Measurements from ENCODE around the gene RTCA. TPM values are rescaled to one million over a fixed set of nuclear protein-coding genes. Genes with fewer than 3 reads are reported as not detected.
"Not testable (repeated sequence)": the region's sequence is repeated elsewhere in the genome, so short reads cannot be mapped to it uniquely, and the experiment has no call there.

RTCA gene
- total RNA-seq, 2 experiments from 2014 or later: 62.1 to 67.1 TPM

DNA sequence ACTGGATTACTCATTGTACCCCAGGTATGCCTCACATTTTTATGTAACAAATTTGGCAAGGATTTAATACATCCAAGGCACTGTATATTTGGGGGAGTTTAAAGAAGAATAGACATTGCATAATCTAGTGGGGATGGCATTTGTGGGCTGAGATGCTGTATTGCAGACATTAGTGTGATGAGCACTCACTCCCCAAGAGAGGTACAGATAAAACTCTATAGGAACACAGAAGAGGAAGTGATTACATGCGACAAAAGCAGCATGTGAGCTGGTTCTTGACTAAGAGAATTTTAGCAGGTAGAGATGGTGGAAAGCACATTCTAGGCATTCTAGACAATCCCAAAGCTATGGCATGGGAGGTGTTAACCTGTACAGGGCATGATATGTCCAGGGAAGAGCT is 62.1 kb downstream of the RTCA start:
- Mint-ChIP-seq H3K4me1 (ENCODE audit: low read depth) (no peaks in the 10 kb centered on the region), H3K36me3 (ENCODE audit: low read depth) (no peaks in the 10 kb centered on the region), H3K9me3 (no peaks in the 10 kb centered on the region), H3K4me3 (no peak overlapping the region), H3K27me3 (no peaks in the 10 kb centered on the region), H3K27ac (no peak overlapping the region)
- no peaks in the 10 kb centered on the region for H3K4me1 ChIP-seq (ENCODE audit: insufficient read depth, low read length)
- intact Hi-C loops (cut with DNase I, micrococcal nuclease): no loop called here
- ChIA-PET POLR2A (no interaction called here), CTCF (no interaction called here)
- H3K36me3 ChIP-seq (ENCODE audit: insufficient read depth, low read length): no peaks in the 10 kb centered on the region
- ATAC-seq (ENCODE audit: poor library complexity) (no peak), DNase-seq (no peak)
- TF ChIP-seq, protein P1, sequence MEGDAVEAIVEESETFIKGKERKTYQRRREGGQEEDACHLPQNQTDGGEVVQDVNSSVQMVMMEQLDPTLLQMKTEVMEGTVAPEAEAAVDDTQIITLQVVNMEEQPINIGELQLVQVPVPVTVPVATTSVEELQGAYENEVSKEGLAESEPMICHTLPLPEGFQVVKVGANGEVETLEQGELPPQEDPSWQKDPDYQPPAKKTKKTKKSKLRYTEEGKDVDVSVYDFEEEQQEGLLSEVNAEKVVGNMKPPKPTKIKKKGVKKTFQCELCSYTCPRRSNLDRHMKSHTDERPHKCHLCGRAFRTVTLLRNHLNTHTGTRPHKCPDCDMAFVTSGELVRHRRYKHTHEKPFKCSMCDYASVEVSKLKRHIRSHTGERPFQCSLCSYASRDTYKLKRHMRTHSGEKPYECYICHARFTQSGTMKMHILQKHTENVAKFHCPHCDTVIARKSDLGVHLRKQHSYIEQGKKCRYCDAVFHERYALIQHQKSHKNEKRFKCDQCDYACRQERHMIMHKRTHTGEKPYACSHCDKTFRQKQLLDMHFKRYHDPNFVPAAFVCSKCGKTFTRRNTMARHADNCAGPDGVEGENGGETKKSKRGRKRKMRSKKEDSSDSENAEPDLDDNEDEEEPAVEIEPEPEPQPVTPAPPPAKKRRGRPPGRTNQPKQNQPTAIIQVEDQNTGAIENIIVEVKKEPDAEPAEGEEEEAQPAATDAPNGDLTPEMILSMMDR (IDR thresholded peaks at IDR 0.05): no peak
- no peak overlapping the region for H3K27ac ChIP-seq (ENCODE audit: low read depth in 1 of 2, low read length in 2 of 2)
- no peaks in the 10 kb centered on the region for H3K27me3 ChIP-seq (ENCODE audit: control insufficient read depth in 1 of 2, insufficient read depth in 2 of 2, low read length in 2 of 2)
- no peaks in the 10 kb centered on the region for H3K9me3 ChIP-seq (ENCODE audit: control insufficient read depth in 1 of 2, insufficient read depth in 1 of 2, low read length in 2 of 2)
- H3K4me3 ChIP-seq (ENCODE audit: low read length): no peak overlapping the region

DNA sequence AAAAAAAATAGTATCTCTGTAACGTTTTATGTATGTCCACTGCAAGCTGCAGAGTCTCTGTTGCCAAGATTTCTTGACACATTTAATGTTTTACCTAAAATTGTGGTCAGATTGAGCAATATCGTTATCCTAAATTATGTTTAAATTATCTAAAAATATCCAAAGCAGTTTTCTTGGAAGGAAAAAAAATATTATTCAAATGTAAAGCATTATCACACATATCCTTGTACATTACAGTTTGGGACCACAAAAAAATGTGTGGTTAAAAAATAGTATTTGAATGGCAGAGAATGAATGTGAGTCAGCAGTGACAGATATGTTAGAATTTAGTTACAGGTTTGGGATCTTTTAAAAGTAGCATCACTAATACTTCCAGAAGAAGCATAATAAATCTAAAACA is 65.1 kb downstream of the RTCA start:
- POLR2A ChIA-PET; intact Hi-C loops (cut with DNase I, micrococcal nuclease); CTCF ChIA-PET; DNase-seq; H3K4me3 Mint-ChIP-seq; H3K27me3 Mint-ChIP-seq; H3K4me1 ChIP-seq (ENCODE audit: insufficient read depth, low read length); H3K36me3 ChIP-seq (ENCODE audit: insufficient read depth, low read length); H3K27me3 ChIP-seq (ENCODE audit: control insufficient read depth in 1 of 2, insufficient read depth in 2 of 2, low read length in 2 of 2); H3K27ac Mint-ChIP-seq; H3K27ac ChIP-seq (ENCODE audit: low read depth in 1 of 2, low read length in 2 of 2); ATAC-seq (ENCODE audit: poor library complexity); H3K9me3 ChIP-seq (ENCODE audit: control insufficient read depth in 1 of 2, insufficient read depth in 1 of 2, low read length in 2 of 2); H3K9me3 Mint-ChIP-seq; H3K4me1 Mint-ChIP-seq (ENCODE audit: low read depth); H3K36me3 Mint-ChIP-seq (ENCODE audit: low read depth); H3K4me3 ChIP-seq (ENCODE audit: low read length): not testable (repeated sequence)

DNA sequence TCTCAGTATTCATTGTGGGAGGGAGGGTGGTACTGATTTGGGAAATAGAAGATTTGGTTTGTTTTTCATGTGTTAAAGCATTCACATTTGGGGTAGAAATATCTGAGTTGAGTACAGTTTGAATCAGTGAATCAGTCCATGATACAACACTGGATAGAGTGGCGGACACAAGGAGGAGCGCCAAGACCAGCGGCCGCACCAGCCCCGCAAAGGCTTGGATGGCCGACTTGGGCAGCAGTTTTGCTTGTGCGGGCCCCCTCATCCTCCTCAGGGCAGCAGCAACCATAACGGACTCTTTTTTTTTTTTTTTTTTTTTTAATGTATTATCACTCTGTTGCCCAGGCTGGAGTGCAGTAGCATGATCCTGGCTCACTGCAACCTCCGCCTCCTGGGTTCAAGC is 66.3 kb downstream of the RTCA start:
- ChIA-PET POLR2A (no interaction called here), CTCF (no interaction called here)
- no peak overlapping the region for H3K4me3 Mint-ChIP-seq
- no peaks in the 10 kb centered on the region for H3K9me3 Mint-ChIP-seq
- DNase-seq (no peak), ATAC-seq (ENCODE audit: poor library complexity) (no peak)
- Histone ChIP-seq H3K9me3 (ENCODE audit: control insufficient read depth in 1 of 2, insufficient read depth in 1 of 2, low read length in 2 of 2) (no peaks in the 10 kb centered on the region), H3K4me1 (ENCODE audit: insufficient read depth, low read length) (no peaks in the 10 kb centered on the region), H3K27me3 (ENCODE audit: control insufficient read depth in 1 of 2, insufficient read depth in 2 of 2, low read length in 2 of 2) (no peaks in the 10 kb centered on the region), H3K36me3 (ENCODE audit: insufficient read depth, low read length) (no peaks in the 10 kb centered on the region), H3K27ac (ENCODE audit: low read depth in 1 of 2, low read length in 2 of 2) (no peak overlapping the region), H3K4me3 (ENCODE audit: low read length) (no peak overlapping the region)
- no peaks in the 10 kb centered on the region for H3K4me1 Mint-ChIP-seq (ENCODE audit: low read depth)
- no peak overlapping the region for H3K27ac Mint-ChIP-seq
- intact Hi-C loops (cut with DNase I, micrococcal nuclease): no loop called here
- TF ChIP-seq, protein P1 (IDR thresholded peaks at IDR 0.05): no peak
- no peaks in the 10 kb centered on the region for H3K36me3 Mint-ChIP-seq (ENCODE audit: low read depth)
- H3K27me3 Mint-ChIP-seq: no peaks in the 10 kb centered on the region

DNA sequence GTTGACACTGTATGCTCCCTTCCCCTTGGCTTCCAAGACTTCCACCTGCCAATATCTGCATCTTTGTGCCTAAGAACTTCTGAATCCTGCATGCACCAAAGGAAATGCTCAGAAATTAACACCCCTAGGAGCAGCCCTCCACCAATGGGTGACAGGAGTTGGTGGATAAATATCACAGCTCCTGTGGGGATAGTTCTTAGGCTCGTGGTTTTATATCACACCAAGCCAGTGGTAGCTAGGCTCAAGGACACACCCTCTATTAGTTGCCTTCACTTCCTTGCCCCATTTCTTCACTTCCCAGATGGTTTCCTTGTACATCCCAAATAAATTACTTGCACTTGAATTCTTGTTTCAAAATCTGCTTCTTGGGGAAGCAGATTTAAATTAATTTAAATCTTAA is 69.4 kb downstream of the RTCA start:
- POLR2A ChIA-PET: interaction anchor here (0.6 kb wide), 1 partner anchor 16 kb away, joined by 3 read pairs; no protein-coding TSS in a partner anchor

DNA sequence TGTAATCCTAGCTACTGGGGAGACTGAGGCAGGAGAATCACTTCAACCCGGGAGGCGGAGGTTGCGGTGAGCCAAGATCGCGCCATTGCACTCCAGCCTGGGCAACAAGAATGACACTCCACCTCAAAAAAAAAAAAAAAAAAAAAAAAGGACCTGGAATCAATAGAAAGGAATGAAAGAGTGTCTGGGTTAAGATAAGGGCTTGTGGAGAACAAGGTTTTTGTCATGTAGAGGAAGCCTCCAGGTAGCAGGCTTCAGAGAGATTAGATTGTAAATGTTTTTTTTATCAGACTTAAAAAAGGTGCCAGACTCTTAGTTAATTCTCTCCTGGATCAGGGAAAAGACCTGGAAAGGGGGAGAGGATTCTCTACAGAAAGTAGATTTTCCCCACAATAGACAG is 71.9 kb downstream of the RTCA start:
- H3K9me3 ChIP-seq (ENCODE audit: control insufficient read depth in 1 of 2, insufficient read depth in 1 of 2, low read length in 2 of 2); H3K27me3 ChIP-seq (ENCODE audit: control insufficient read depth in 1 of 2, insufficient read depth in 2 of 2, low read length in 2 of 2); H3K36me3 ChIP-seq (ENCODE audit: insufficient read depth, low read length); ATAC-seq (ENCODE audit: poor library complexity); H3K4me3 ChIP-seq (ENCODE audit: low read length); H3K9me3 Mint-ChIP-seq; H3K4me3 Mint-ChIP-seq; POLR2A ChIA-PET; H3K27ac ChIP-seq (ENCODE audit: low read depth in 1 of 2, low read length in 2 of 2); H3K4me1 Mint-ChIP-seq (ENCODE audit: low read depth); H3K27ac Mint-ChIP-seq; H3K36me3 Mint-ChIP-seq (ENCODE audit: low read depth); CTCF ChIA-PET; H3K4me1 ChIP-seq (ENCODE audit: insufficient read depth, low read length); H3K27me3 Mint-ChIP-seq; DNase-seq; intact Hi-C loops (cut with DNase I, micrococcal nuclease): not testable (repeated sequence)

More for the DNA sequence above, 69.4 kb downstream of the RTCA start:
- no peaks in the 10 kb centered on the region for H3K36me3 Mint-ChIP-seq (ENCODE audit: low read depth)
- Histone ChIP-seq H3K27ac (ENCODE audit: low read depth in 1 of 2, low read length in 2 of 2) (no peak overlapping the region), H3K9me3 (ENCODE audit: control insufficient read depth in 1 of 2, insufficient read depth in 1 of 2, low read length in 2 of 2) (no peaks in the 10 kb centered on the region), H3K4me1 (ENCODE audit: insufficient read depth, low read length) (no peaks in the 10 kb centered on the region), H3K4me3 (ENCODE audit: low read length) (no peak overlapping the region), H3K36me3 (ENCODE audit: insufficient read depth, low read length) (no peaks in the 10 kb centered on the region), H3K27me3 (ENCODE audit: control insufficient read depth in 1 of 2, insufficient read depth in 2 of 2, low read length in 2 of 2) (no peaks in the 10 kb centered on the region)
- no peak overlapping the region for H3K27ac Mint-ChIP-seq
- DNase-seq (no peak), ATAC-seq (ENCODE audit: poor library complexity) (no peak)
- no peaks in the 10 kb centered on the region for H3K4me1 Mint-ChIP-seq (ENCODE audit: low read depth)
- no peak overlapping the region for H3K4me3 Mint-ChIP-seq
- CTCF ChIA-PET: no interaction called here
- H3K9me3 Mint-ChIP-seq: no peaks in the 10 kb centered on the region
- TF ChIP-seq, protein P1 (IDR thresholded peaks at IDR 0.05): no peak
- no peaks in the 10 kb centered on the region for H3K27me3 Mint-ChIP-seq
- intact Hi-C loops (cut with DNase I, micrococcal nuclease): no loop called here

Data from CD4-positive, alpha-beta T cell (primary cell).